Body of pancreas (tissue), 4 donors: ENCODE measurements around the gene LMOD1.

ENCODE experiments used
- CTCF ChIP-seq, 7 experiments: fragments of 450-650 bp in 4 of 7; fragments of 200-600 bp in 3 of 7; sonication (generic) in 3 of 7; IDR thresholded peaks; one replicate each; pipeline ENCODE4 v1.5.1; 2016 to 2019; ENCODE audit warnings: antibody characterized with exemption in 7 of 7
- POLR2A ChIP-seq, 3 donors: fragments of 450-650 bp; IDR thresholded peaks; one replicate each; pipeline ENCODE4 v1.6.1; 2016; ENCODE audit warnings: antibody characterized with exemption in 3 of 3, mild to moderate bottlenecking in 2 of 3

GRCh38 chr1:201938440-201939035, 7.8 kb downstream of the LMOD1 start:
- TF ChIP-seq CTCF (IDR thresholded peaks at IDR 0.05) (no peak), POLR2A (IDR thresholded peaks at IDR 0.05) (no peak)
